Colonic mucosa (tissue), 4 donors: ENCODE data around the gene TLX1. TPM values are rescaled to one million over a fixed set of nuclear protein-coding genes. Genes with fewer than 3 reads are reported as not detected.

Experiments
- DNase-seq: peaks from one replicate; pipeline ENCODE4 v3.0.0-alpha.2; 2020
- H3K27ac ChIP-seq: fragments of 200-600 bp; one replicate; pipeline ENCODE4 v1.8.0; 2021
- H3K27me3 ChIP-seq: fragments of 200-600 bp; one replicate; pipeline ENCODE4 v1.8.0; 2021
- H3K36me3 ChIP-seq: fragments of 200-600 bp; one replicate; pipeline ENCODE4 v1.8.0; 2021
- H3K4me1 ChIP-seq: fragments of 200-600 bp; one replicate; pipeline ENCODE4 v1.8.0; 2021; ENCODE audit warnings: mild to moderate bottlenecking
- H3K4me3 ChIP-seq: fragments of 200-600 bp; one replicate; pipeline ENCODE4 v1.8.0; 2021
- H3K9ac ChIP-seq, 2 donors: one replicate each; pipeline ENCODE4 v1.7.0; 2013; ENCODE audit warnings: control low read depth in 2 of 2, low read depth in 2 of 2, low read length in 2 of 2
- H3K9me3 ChIP-seq: fragments of 200-600 bp; one replicate; pipeline ENCODE4 v1.8.0; 2021
- CTCF ChIP-seq: fragments of 200-600 bp; IDR thresholded peaks from one replicate; pipeline ENCODE4 v1.8.0; 2022; ENCODE audit warnings: antibody characterized with exemption, mild to moderate bottlenecking
- intact Hi-C: fragments of 100-400 bp; cut with DNase I; formaldehyde crosslinking; loops from one replicate; pipeline ENCODE4 v1.14.1; 2022
- total RNA-seq, 2 donors: library from RNA; stranded (reverse); fragmentation: NEBNext Ultra II Directional in 1 of 2; extraction: Animal tissue kit (Norgen Biotek cat#: 25700) in 1 of 2; gene quantifications; one replicate each; pipeline ENCODE4 v1.2.1, GENCODE V29; 2021
- donor health status: healthy.
- donor health status: DM: no; HTN: no; CAD: no.
- donor health status: DM: no; HTN: no; CAD: no.

The TLX1 gene
- total RNA-seq, 2 donors from 2014 or later, result 0.21 to 0.52 TPM

- Histone ChIP-seq H3K9me3 (no peaks in the 10 kb centered on the region), H3K36me3 (no peaks in the 10 kb centered on the region), H3K27me3 (peaks cover 33% of the 10 kb centered on the region), H3K27ac (no peak overlapping the region), H3K9ac (no peak overlapping the region), H3K4me3 (peak overlapping the region; percentile 54), H3K4me1 (peaks cover 14% of the 10 kb centered on the region)
- DNase-seq, result no peak
- no peak for TF ChIP-seq CTCF
- intact Hi-C loops, result no loop called here
Observed at GRCh38 chr10:101120520-101120883, 10.6 kb upstream of the TLX1 start.

- Histone ChIP-seq H3K4me3 (peak overlapping the region; percentile 54), H3K27ac (no peak overlapping the region), H3K4me1 (peaks cover 14% of the 10 kb centered on the region), H3K9ac (peak overlapping the region; percentile 70 to 78), H3K36me3 (no peaks in the 10 kb centered on the region), H3K9me3 (no peaks in the 10 kb centered on the region), H3K27me3 (peaks cover 33% of the 10 kb centered on the region)
- intact Hi-C loops, result no loop called here
- no peak for TF ChIP-seq CTCF
- DNase-seq, result peak; percentile 71
Observed at GRCh38 chr10:101120884-101121653, 10.0 kb upstream of the TLX1 start.

DNA sequence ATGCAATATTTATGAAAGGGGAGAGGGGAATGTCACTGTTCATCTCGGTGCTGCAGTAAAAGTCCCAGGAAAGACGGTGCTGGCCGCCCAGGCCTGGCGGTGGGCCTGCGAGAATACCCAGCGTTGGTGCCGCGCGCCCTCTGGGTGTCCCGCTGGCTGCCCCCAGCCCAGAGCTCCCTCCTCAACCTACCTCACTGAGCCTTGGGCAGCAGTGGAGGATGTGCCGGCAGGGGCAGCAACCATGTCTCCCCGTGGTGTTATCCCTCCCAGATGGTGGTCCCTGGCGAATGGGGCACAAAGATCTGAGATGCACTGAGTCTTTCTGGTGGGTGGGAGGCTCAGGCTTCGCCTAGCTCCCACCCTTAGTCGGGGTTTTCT lies 9.5 kb upstream of the TLX1 start:
- H3K27me3 ChIP-seq, result peaks cover 33% of the 10 kb centered on the region
- intact Hi-C loops, result no loop called here
- H3K4me1 ChIP-seq, result peaks cover 14% of the 10 kb centered on the region
- peak overlapping the region; percentile 54 for H3K4me3 ChIP-seq
- DNase-seq, result no peak
- peak overlapping the region in 1 of 2 donors; percentile 78 for H3K9ac ChIP-seq
- no peaks in the 10 kb centered on the region for H3K9me3 ChIP-seq
- H3K36me3 ChIP-seq, result no peaks in the 10 kb centered on the region
- TF ChIP-seq CTCF, result no peak
- H3K27ac ChIP-seq, result no peak overlapping the region

GRCh38 chr10:101122270-101123084 lies 8.6 kb upstream of the TLX1 start:
- no peak overlapping the region for H3K9ac ChIP-seq
- H3K27ac ChIP-seq, result no peak overlapping the region
- H3K9me3 ChIP-seq, result no peaks in the 10 kb centered on the region
- H3K4me1 ChIP-seq, result peaks cover 14% of the 10 kb centered on the region
- peak overlapping the region; percentile 27 for H3K4me3 ChIP-seq
- no peak for TF ChIP-seq CTCF
- H3K36me3 ChIP-seq, result no peaks in the 10 kb centered on the region
- no peak for DNase-seq
- intact Hi-C loops, result no loop called here
- H3K27me3 ChIP-seq, result peaks cover 33% of the 10 kb centered on the region

GRCh38 chr10:101123085-101123814 lies 7.8 kb upstream of the TLX1 start:
- H3K27me3 ChIP-seq, result peaks cover 33% of the 10 kb centered on the region
- H3K4me3 ChIP-seq, result peak overlapping the region; percentile 27
- H3K9me3 ChIP-seq, result no peaks in the 10 kb centered on the region
- H3K4me1 ChIP-seq, result peaks cover 14% of the 10 kb centered on the region
- no peak overlapping the region for H3K27ac ChIP-seq
- H3K36me3 ChIP-seq, result no peaks in the 10 kb centered on the region
- peak overlapping the region in 1 of 2 donors; percentile 26 for H3K9ac ChIP-seq
- no peak for TF ChIP-seq CTCF
- intact Hi-C loops, result no loop called here
- peak; percentile 28 for DNase-seq
